K562 (cell line): ENCODE measurements around the gene BRPF1.

Experiments
- EGR1 ChIP-seq: fragments of 450-650 bp; conservative IDR thresholded peaks from 2 replicates; pipeline ENCODE4 v1.6.1; 2017; ENCODE audit warnings: mild to moderate bottlenecking
- SMC3 ChIP-seq: conservative IDR thresholded peaks from 2 replicates; pipeline ENCODE4 v1.6.1; 2011; ENCODE audit warnings: low read depth, low read length, improper control_type of control experiment; ENCODE audit not compliant: insufficient read depth

- TF ChIP-seq EGR1 (no peak), SMC3 (no peak)
These were observed 47.6 kb downstream of the BRPF1 start for GRCh38 chr3:9779075-9779593.
